MM.1S (cell line): ENCODE measurements around the gene SNCAIP.

Source experiments
- EZH2 ChIP-seq: fragments of 300-600 bp; sonication (generic); optimal IDR thresholded peaks from 2 replicates; pipeline ENCODE3; 2017; ENCODE audit warnings: low read depth, mild to moderate bottlenecking, antibody characterized with exemption, low read length, mixed read lengths
- TF ChIP-seq, protein P1 (sequence below): fragments of 300-600 bp; sonication (generic); IDR thresholded peaks from 2 replicates; pipeline ENCODE4 v1.5.1; 2016; ENCODE audit warnings: antibody characterized with exemption, low read length, mixed read lengths

DNA sequence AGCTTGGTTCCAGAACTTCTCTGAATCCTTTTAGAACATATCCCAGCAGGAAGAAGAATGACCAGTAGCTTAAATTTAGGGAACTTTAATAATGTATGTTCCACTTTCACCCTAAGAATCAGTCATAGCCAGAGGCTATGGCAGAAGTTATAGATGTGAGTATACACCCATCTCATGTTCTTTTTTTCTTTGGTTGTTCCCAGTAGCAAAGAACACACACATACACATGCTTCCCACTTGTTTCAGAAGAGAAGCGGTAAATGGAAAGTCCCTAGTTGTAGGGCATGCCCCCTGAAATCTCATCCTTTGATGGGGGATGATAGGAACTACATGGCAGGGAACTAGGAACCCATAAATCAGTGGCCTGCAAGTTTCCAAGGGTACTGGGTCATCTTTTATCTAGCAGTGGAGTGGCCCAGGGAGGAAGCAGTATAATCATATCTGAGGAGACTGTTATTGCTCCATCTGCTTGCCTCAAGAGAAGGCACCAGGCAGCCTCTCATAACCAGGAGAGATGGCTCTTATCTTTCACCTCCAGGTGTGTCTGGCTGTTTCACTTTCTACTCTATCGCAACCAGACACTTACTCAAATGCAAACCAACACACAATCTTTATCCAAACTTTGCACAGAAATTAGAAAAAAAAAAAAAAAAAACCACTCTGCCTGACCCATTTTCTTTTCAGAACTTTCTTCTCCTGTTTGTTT, 109.5 kb downstream of the SNCAIP start:
- TF ChIP-seq, protein P1, sequence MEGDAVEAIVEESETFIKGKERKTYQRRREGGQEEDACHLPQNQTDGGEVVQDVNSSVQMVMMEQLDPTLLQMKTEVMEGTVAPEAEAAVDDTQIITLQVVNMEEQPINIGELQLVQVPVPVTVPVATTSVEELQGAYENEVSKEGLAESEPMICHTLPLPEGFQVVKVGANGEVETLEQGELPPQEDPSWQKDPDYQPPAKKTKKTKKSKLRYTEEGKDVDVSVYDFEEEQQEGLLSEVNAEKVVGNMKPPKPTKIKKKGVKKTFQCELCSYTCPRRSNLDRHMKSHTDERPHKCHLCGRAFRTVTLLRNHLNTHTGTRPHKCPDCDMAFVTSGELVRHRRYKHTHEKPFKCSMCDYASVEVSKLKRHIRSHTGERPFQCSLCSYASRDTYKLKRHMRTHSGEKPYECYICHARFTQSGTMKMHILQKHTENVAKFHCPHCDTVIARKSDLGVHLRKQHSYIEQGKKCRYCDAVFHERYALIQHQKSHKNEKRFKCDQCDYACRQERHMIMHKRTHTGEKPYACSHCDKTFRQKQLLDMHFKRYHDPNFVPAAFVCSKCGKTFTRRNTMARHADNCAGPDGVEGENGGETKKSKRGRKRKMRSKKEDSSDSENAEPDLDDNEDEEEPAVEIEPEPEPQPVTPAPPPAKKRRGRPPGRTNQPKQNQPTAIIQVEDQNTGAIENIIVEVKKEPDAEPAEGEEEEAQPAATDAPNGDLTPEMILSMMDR, result no peak
- no peak for TF ChIP-seq EZH2
